Nephron progenitor cell (in vitro differentiated cells): ENCODE results near the gene RPL13A.

Experiments
- DNase-seq: peaks from one replicate; pipeline ENCODE4 v3.0.0; 2021
- H3K27ac Mint-ChIP-seq: 2 replicates; pipeline ENCODE4 v1.8.0; 2021; ENCODE audit warnings: mild to moderate bottlenecking, moderate library complexity, mixed read lengths
- H3K27me3 Mint-ChIP-seq: 2 replicates; pipeline ENCODE4 v1.8.0; 2021; ENCODE audit warnings: mild to moderate bottlenecking, low read depth, mixed read lengths; ENCODE audit not compliant: poor library complexity
- H3K36me3 Mint-ChIP-seq: 2 replicates; pipeline ENCODE4 v1.8.0; 2021; ENCODE audit warnings: low read depth, mixed read lengths
- H3K4me1 Mint-ChIP-seq: 2 replicates; pipeline ENCODE4 v1.8.0; 2021; ENCODE audit warnings: mixed read lengths
- H3K4me3 Mint-ChIP-seq: 2 replicates; pipeline ENCODE4 v1.8.0; 2021; ENCODE audit warnings: mild to moderate bottlenecking, moderate library complexity, mixed read lengths
- H3K9me3 Mint-ChIP-seq: 2 replicates; pipeline ENCODE4 v1.8.0; 2021; ENCODE audit warnings: mild to moderate bottlenecking, moderate library complexity, mixed read lengths
- CTCF ChIP-seq: fragments of 200-600 bp; sonication (generic); IDR thresholded peaks from 2 replicates; pipeline ENCODE4 v1.5.0; 2021; ENCODE audit warnings: antibody characterized with exemption

Gene RPL13A

DNA sequence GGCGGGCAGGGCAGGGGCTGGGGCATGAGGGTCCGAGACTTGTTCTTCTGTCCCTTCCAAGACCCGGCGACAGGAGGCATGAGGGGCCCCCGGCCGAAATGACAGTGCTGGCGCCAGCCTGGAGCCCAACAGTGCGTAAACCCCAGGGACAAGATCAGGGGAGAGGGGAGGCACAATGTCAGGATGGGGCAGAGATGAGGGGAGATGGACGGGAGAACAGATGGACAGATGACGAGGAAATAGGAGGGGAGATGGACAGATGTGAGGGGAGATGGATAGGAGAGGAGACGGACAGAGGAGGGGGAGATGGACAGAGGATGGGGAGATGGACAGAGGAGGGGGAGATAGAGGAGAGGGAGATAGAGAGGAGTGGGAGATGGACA is 12.9 kb upstream of the RPL13A start:
- no peaks in the 10 kb centered on the region for H3K9me3 Mint-ChIP-seq
- no peak overlapping the region for H3K27ac Mint-ChIP-seq
- H3K27me3 Mint-ChIP-seq = peaks cover 18% of the 10 kb centered on the region
- H3K4me1 Mint-ChIP-seq = peaks cover 23% of the 10 kb centered on the region
- no peak for TF ChIP-seq CTCF
- peak overlapping the region; percentile 61 for H3K4me3 Mint-ChIP-seq
- no peak for DNase-seq
- peaks cover 8% of the 10 kb centered on the region for H3K36me3 Mint-ChIP-seq

- TF ChIP-seq CTCF = no peak
- H3K4me3 Mint-ChIP-seq = peak overlapping the region; percentile 61
- DNase-seq = no peak
- H3K9me3 Mint-ChIP-seq = no peaks in the 10 kb centered on the region
- H3K36me3 Mint-ChIP-seq = peaks cover 7% of the 10 kb centered on the region
- peaks cover 18% of the 10 kb centered on the region for H3K27me3 Mint-ChIP-seq
- peaks cover 23% of the 10 kb centered on the region for H3K4me1 Mint-ChIP-seq
- no peak overlapping the region for H3K27ac Mint-ChIP-seq
Observed at GRCh38 chr19:49475191-49475917, 12.1 kb upstream of the RPL13A start.

GRCh38 chr19:49475995-49476880 is 11.2 kb upstream of the RPL13A start:
- peak; percentile 86 for DNase-seq
- TF ChIP-seq CTCF = peak; percentile 60
- peak overlapping the region; percentile 9 for H3K4me3 Mint-ChIP-seq
- H3K27me3 Mint-ChIP-seq = peaks cover 18% of the 10 kb centered on the region
- peak overlapping the region; percentile 75 for H3K27ac Mint-ChIP-seq
- peaks cover 29% of the 10 kb centered on the region for H3K4me1 Mint-ChIP-seq
- no peaks in the 10 kb centered on the region for H3K9me3 Mint-ChIP-seq
- no peaks in the 10 kb centered on the region for H3K36me3 Mint-ChIP-seq

DNA sequence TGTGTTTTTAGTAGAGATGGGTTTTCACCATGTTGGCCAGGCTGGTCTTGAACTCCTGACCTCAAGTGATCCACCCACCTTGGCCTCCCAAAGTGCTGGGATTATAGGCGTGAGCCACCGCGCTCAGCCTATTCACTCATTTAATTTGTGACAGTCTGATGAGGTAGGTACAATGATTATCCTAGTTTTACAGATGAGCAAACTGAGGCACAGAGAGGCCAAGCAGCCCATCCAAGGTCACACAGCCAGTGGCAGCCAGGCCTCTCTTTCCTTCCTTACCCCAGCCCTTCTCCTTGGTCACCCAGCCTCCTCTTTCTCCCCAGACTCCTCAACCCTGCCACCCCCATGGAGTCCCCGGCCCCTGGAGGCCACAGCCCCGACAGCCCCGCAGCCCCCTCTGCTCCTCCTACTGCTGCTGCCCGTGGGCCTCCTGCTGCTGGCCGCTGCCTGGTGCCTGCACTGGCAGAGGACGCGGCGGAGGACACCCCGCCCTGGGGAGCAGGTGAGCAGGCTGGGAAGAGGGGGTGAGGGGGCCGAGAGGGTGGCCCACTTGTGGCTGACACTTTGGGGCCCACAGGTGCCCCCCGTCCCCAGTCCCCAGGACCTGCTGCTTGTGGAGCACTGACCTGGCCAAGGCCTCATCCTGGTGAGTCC is 7.3 kb upstream of the RPL13A start:
- DNase-seq = no peak
- Mint-ChIP-seq H3K9me3 (no peaks in the 10 kb centered on the region), H3K27ac (no peak overlapping the region), H3K36me3 (no peaks in the 10 kb centered on the region), H3K27me3 (peaks cover 9% of the 10 kb centered on the region), H3K4me3 (no peak overlapping the region), H3K4me1 (peaks cover 24% of the 10 kb centered on the region)
- no peak for TF ChIP-seq CTCF

DNA sequence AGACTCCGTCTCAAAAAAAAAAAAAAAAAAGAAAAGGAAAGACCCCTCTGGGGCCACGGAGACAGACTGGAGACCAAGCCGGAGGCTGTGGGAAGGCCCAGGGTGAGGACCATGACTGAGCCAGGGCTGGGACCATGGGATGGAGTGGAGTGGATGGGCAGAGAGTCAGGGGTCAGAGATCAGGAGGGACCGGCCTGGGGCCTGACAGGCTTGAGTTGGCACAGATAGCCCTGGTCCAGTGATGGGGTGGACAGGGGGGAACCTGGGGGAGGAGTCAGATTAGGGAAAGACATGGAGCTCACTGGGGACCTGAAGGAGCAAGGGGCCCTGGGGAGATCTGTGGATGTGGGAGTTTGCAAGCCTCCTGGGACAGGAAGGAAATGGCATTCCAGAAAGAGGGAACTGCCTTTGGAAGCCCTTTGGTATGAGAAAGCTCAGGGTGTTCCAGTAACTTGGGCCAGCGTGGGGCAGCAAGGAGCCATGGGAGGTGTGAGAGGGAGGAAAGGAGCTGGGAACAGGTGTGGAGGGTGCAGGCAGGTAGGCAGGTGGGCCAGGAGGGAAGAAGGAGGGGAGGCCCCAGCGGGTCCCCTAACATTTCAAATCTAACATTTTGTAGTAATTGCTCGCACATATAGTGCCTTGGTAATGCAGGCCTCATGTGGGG is 6.3 kb upstream of the RPL13A start:
- no peak for DNase-seq
- H3K27ac Mint-ChIP-seq = peak overlapping the region; percentile 87
- no peaks in the 10 kb centered on the region for H3K9me3 Mint-ChIP-seq
- H3K36me3 Mint-ChIP-seq = no peaks in the 10 kb centered on the region
- peaks cover 13% of the 10 kb centered on the region for H3K4me1 Mint-ChIP-seq
- no peak overlapping the region for H3K4me3 Mint-ChIP-seq
- H3K27me3 Mint-ChIP-seq = no peaks in the 10 kb centered on the region
- TF ChIP-seq CTCF = no peak
